ENCODE results near the gene FAM9C.

GRCh38 chrX:13005661-13006473, 38.6 kb downstream of the FAM9C start:
- TF ChIP-seq CTCF (IDR thresholded peaks at IDR 0.05) (no peak), POLR2A (IDR thresholded peaks at IDR 0.05) (no peak)

Measured in testis (tissue), 2 donors.